Measurements from ENCODE around the gene IER3.
"Not testable (repeated sequence)": the region's sequence is repeated elsewhere in the genome, so short reads cannot be mapped to it uniquely, and the experiment has no call there.

IER3 gene

DNA sequence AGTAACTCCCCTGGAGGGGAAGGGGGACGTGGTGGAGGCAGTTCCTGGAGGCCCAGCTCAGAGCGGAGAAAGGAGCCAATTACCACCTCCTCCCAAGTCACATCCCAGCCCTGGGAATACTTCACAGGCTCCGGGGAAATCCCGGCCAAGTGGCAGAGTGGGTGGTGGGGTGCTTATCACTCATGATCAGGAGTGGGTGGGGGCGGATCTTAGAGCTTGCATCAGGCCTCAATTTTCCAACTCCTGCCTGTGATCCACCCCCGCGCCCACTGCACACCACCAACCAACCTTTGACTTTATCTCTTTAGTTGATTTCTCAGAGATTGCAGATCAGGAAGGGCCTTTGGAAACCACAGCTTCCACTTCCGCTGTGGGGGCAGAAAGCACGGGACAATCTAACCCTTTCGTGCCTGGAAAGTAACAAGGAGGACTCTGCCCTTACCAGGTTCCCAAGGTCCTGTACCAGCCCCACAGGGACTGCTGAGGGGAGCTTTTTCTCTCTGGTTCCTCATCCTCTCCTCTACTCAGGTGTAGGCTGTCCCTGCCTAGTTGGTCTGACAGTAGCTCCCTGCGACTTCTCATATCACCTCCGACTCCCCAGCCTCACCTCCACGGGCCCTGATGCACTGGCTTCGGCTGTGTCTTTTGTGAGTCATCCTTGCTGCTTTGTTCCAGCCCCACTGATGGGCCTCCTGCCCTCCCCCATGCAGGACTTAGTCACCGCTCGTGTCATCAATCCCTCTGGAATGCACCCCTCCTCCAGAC is 24.9 kb upstream of the IER3 start:
- peak; percentile 91 for DNase-seq (ENCODE audit: low read depth)
- TF ChIP-seq, protein P1, sequence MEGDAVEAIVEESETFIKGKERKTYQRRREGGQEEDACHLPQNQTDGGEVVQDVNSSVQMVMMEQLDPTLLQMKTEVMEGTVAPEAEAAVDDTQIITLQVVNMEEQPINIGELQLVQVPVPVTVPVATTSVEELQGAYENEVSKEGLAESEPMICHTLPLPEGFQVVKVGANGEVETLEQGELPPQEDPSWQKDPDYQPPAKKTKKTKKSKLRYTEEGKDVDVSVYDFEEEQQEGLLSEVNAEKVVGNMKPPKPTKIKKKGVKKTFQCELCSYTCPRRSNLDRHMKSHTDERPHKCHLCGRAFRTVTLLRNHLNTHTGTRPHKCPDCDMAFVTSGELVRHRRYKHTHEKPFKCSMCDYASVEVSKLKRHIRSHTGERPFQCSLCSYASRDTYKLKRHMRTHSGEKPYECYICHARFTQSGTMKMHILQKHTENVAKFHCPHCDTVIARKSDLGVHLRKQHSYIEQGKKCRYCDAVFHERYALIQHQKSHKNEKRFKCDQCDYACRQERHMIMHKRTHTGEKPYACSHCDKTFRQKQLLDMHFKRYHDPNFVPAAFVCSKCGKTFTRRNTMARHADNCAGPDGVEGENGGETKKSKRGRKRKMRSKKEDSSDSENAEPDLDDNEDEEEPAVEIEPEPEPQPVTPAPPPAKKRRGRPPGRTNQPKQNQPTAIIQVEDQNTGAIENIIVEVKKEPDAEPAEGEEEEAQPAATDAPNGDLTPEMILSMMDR (conservative IDR thresholded peaks at IDR 0.05; ENCODE audit: low read depth, low read length): no peak
- no peak overlapping the region for H3K4me3 ChIP-seq (ENCODE audit: low read depth, low read length)

DNA sequence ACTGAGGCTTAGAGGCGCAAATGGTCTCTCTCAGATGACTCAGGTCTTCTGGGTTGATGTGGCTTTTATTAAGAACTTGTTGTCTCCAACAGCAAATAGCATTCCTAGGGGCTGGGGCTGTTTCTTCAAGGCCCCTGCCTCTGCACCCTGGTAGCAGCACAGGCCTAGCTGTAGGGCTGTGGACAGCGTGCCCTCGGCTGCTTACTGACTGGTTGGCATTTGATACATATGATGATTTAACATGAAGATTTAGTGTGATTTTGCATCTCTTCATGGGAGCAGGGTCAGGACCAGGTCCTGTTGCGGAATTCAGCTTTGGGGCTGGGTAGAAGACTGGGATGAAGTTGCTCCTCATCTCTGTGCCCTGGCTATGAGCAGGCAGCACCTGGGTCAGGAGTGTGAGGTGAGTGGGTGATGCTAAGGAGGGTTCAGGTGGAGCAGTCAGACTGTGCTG is 24.3 kb upstream of the IER3 start:
- no peak for DNase-seq (ENCODE audit: low read depth)
- TF ChIP-seq, protein P1 (conservative IDR thresholded peaks at IDR 0.05; ENCODE audit: low read depth, low read length): no peak
- H3K4me3 ChIP-seq (ENCODE audit: low read depth, low read length): no peak overlapping the region

DNA sequence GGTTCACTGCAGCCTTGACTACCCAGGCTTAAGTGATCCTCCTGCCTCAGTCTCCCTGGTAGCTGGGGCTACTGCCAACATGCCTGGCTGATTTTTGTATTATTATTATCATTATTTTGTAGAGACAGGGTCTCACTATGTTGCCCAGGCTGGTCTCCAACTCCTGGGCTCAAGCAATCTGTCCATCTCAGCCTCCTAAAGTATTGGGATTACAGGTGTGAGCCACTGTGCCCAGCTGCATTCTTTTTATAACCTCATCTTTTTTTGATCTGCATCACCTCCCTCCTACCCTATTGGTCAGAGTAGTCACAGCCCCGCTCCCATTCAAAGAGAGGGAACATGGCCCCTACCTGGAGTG is 23.6 kb upstream of the IER3 start:
- no peak overlapping the region for H3K4me3 ChIP-seq (ENCODE audit: low read depth, low read length)
- TF ChIP-seq, protein P1 (conservative IDR thresholded peaks at IDR 0.05; ENCODE audit: low read depth, low read length): no peak
- no peak for DNase-seq (ENCODE audit: low read depth)

DNA sequence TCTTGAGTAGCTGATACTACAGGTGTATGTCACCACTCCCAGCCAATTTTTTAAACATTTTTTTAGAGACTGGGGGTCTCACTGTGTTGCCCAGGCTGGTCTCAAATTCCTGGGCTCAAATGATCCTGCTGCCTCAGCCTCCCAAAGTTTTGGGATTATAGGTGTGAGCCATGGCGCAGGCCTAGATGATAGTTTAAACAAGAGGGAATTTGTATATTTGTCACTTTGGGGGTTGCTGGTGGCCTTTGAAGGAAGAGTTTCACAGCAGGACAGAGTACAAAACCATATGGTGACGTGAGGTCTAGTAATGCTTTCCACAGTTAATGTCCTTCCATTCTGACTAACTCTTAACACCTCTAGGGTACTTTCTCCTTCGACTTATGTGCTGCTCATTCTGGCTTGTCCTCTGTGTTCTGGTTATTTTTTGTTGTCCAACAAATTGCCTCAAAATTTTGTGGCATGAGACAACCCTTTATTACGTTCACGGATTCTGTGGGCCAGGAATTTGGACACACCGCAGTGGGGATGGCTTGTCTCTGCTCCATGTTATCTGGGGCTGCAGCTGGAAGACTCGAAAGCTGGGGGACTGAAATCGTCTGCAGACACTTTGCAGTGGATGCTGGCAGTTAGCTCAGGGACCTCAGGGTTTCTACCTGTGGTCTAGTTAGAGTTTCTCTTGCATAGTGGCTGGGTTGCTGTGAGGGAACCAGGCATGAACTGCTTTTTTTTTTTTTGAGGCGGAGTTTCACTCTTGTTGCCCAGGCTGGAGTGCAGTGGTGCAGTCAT is 23.0 kb upstream of the IER3 start:
- TF ChIP-seq, protein P1 (conservative IDR thresholded peaks at IDR 0.05; ENCODE audit: low read depth, low read length): no peak
- H3K4me3 ChIP-seq (ENCODE audit: low read depth, low read length): no peak overlapping the region
- DNase-seq (ENCODE audit: low read depth): no peak

DNA sequence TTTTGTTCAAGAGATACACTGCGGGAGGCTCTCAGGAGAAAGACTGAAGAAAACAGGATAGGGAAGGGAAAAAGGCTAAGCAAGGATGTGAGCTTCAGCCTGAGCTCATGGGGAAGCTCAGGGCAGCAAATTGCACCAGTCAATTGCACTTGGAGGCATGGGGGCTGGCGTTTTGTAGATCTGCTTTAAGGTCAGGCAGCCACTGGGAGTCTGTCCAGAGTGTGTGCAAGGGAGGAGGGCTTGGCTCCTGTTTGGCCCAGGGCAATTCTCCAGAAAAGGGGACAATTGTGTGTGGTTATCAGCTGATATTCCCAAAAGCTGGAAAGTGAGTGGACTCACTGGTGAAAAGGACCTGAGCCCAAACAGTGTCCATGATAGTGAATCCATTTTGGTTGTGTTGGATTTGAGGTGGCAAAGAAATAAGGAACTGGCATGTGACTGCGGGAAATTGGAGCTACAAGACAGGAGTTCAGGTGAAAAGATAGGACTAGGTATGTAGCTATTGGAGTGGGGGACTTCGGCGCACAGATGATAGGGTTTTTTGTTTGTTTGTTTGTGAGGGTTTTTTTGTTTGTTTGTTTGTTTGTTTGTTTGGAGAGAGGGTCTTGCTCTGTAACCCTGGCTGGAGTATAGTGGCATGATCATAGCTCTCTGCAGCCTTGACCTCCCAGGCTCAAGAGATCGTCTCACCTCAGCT is 22.3 kb upstream of the IER3 start:
- H3K4me3 ChIP-seq (ENCODE audit: low read depth, low read length): no peak overlapping the region
- TF ChIP-seq, protein P1 (conservative IDR thresholded peaks at IDR 0.05; ENCODE audit: low read depth, low read length): no peak

DNA sequence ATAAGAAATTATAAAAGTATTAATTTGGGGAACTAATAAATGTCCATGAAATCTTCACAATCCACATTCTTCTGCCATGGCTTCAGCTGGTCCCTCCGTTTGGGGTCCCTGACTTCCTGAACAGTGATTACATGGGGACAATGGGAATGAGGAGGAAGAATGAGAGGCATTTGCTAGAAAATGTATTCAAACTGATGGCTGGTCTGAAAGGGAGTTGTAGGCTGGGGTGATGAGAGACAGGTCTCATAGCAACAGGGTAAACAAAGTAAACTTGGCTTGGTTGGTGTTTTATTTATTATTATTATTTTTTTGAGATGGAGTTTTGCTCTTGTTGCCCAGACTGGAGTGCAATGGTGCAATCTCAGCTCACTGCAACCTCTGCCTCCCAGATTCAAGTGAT is 21.1 kb upstream of the IER3 start:
- peak; percentile 39 for DNase-seq (ENCODE audit: low read depth)

More for the DNA sequence above, 22.3 kb upstream of the IER3 start:
- DNase-seq (ENCODE audit: low read depth): no peak

DNA sequence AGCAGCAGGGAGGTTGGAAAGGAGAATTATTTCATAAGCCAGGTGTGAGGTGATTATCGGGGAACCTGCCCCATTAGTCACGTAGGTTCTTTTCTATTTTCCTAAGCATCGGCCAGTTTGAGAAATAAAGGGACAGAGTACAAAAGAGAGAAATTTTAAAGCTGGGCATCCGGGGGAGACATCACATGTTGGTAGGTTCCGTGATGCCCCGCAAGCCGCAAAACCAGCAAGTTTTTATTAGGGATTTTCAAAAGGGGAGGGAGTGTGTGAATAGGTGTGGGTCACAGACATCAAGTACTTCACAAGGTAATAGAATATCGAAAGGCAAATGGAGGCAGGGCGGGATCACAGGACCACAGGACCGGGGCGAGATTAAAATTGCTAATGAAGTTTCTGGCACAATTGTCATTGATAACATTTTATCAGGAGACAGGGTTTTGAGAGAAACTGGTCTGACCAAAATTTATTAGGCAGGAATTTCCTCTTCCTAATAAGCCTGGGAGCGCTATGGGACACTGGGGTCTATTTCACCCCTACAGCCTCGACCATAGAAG is 20.2 kb upstream of the IER3 start:
- not testable (repeated sequence) for DNase-seq (ENCODE audit: low read depth); H3K4me3 ChIP-seq (ENCODE audit: low read depth, low read length)

More for the DNA sequence above, 21.1 kb upstream of the IER3 start:
- not testable (repeated sequence) for H3K4me3 ChIP-seq (ENCODE audit: low read depth, low read length)
